IMR-90 (cell line): ENCODE measurements around the gene KIF21A.

ENCODE experiments used
- BHLHE40 ChIP-seq: fragments of 150-350 bp; IDR thresholded peaks from 2 replicates; pipeline ENCODE4 v1.6.1; 2016; ENCODE audit warnings: mild to moderate bottlenecking, low read depth, low read length
- CEBPB ChIP-seq: IDR thresholded peaks from 2 replicates; pipeline ENCODE4 v1.6.1; 2012; ENCODE audit warnings: low read depth, low read length, improper control_type of control experiment
- CTCF ChIP-seq: conservative IDR thresholded peaks from 2 replicates; pipeline ENCODE4 v1.5.1; 2012; ENCODE audit warnings: mild to moderate bottlenecking, low read depth, low read length, improper control_type of control experiment
- FOS ChIP-seq: fragments of 150-350 bp; IDR thresholded peaks from 2 replicates; pipeline ENCODE4 v1.6.1; 2016; ENCODE audit warnings: low read depth, low read length
- MAZ ChIP-seq: IDR thresholded peaks from 2 replicates; pipeline ENCODE4 v1.6.1; 2012; ENCODE audit warnings: low read depth, mild to moderate bottlenecking, low read length, improper control_type of control experiment, moderate library complexity, borderline replicate concordance
- MXI1 ChIP-seq: IDR thresholded peaks from 2 replicates; pipeline ENCODE4 v1.6.1; 2012; ENCODE audit warnings: low read depth, mild to moderate bottlenecking, low read length, moderate library complexity, borderline replicate concordance
- NFE2L2 ChIP-seq: fragments of 150-350 bp; IDR thresholded peaks from 2 replicates; pipeline ENCODE4 v1.6.1; 2016; ENCODE audit warnings: low read depth, mild to moderate bottlenecking, low read length
- POLR2A ChIP-seq: IDR thresholded peaks from 2 replicates; pipeline ENCODE4 v1.6.1; 2012; ENCODE audit warnings: mild to moderate bottlenecking, low read depth, low read length
- RAD21 ChIP-seq: IDR thresholded peaks from 2 replicates; pipeline ENCODE4 v1.6.1; 2012; ENCODE audit warnings: low read length, improper control_type of control experiment
- RCOR1 ChIP-seq: IDR thresholded peaks from 2 replicates; pipeline ENCODE4 v1.6.1; 2012; ENCODE audit warnings: mild to moderate bottlenecking, low read length, improper control_type of control experiment; ENCODE audit not compliant: insufficient replicate concordance
- RFX5 ChIP-seq: IDR thresholded peaks from 2 replicates; pipeline ENCODE4 v1.8.0; 2012; ENCODE audit warnings: low read depth, mild to moderate bottlenecking, low read length, moderate library complexity
- SMC3 ChIP-seq: fragments of 150-350 bp; IDR thresholded peaks from 2 replicates; pipeline ENCODE4 v1.6.1; 2016; ENCODE audit warnings: low read depth, mild to moderate bottlenecking, antibody characterized with exemption, low read length, moderate library complexity
- USF2 ChIP-seq: fragments of 150-350 bp; IDR thresholded peaks from 2 replicates; pipeline ENCODE4 v1.6.1; 2017; ENCODE audit warnings: mild to moderate bottlenecking, antibody characterized with exemption, low read length, low read depth

GRCh38 chr12:39341179-39341578 is 101.7 kb downstream of the KIF21A start:
- TF ChIP-seq CTCF (no peak), MAZ (no peak), RAD21 (no peak), BHLHE40 (no peak), RCOR1 (no peak), POLR2A (no peak), FOS (no peak), NFE2L2 (no peak), RFX5 (no peak), USF2 (no peak), SMC3 (no peak), CEBPB (no peak), MXI1 (no peak)
